ENCODE measurements around the gene OOEP.

The OOEP gene

DNA sequence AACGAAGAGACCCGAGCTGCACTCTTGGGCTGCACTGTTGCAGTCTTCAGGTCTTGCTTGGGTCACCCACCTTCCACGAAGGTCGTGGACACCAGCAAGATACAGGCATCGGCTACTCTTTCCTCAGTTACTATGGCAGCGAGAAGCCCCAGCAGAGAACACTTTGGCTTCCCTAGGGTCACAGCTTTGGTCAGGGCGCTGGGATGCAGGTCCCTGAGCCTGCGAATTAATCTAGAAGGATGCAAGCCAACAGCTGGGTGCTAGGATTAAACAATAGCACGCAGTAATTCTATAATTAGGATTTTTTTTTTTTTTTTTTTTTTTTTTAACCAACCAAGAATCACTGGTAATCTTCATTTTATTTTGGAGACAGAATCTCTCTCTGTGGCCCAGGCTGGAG lies 5.1 kb downstream of the OOEP start:
- DNase-seq (ENCODE audit: extremely low read depth, low read depth), result no peak
- TF ChIP-seq, protein P1, sequence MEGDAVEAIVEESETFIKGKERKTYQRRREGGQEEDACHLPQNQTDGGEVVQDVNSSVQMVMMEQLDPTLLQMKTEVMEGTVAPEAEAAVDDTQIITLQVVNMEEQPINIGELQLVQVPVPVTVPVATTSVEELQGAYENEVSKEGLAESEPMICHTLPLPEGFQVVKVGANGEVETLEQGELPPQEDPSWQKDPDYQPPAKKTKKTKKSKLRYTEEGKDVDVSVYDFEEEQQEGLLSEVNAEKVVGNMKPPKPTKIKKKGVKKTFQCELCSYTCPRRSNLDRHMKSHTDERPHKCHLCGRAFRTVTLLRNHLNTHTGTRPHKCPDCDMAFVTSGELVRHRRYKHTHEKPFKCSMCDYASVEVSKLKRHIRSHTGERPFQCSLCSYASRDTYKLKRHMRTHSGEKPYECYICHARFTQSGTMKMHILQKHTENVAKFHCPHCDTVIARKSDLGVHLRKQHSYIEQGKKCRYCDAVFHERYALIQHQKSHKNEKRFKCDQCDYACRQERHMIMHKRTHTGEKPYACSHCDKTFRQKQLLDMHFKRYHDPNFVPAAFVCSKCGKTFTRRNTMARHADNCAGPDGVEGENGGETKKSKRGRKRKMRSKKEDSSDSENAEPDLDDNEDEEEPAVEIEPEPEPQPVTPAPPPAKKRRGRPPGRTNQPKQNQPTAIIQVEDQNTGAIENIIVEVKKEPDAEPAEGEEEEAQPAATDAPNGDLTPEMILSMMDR (IDR thresholded peaks at IDR 0.05; ENCODE audit: low read depth, low read length), result no peak

DNA sequence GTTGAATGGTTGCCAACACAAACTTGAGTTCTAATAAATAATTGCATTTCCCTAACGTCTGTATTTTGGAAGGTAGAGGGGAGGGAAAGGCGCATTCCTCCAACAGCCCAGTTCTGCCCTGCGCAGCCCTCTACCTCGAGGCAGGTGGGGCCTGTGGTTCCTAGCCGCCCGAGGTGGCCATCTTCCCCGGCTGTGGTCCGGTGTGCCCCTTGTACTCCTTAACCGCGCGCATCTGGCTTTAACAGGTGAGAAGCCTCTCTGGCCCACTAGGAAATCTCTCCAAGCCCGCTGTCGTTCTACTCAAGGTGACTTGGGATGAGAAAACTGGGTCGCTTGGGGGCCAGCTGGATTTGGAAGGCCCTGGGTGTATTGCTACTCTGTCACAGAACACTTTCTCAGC lies 5.6 kb downstream of the OOEP start:
- DNase-seq (ENCODE audit: extremely low read depth, low read depth), result no peak
- TF ChIP-seq, protein P1 (IDR thresholded peaks at IDR 0.05; ENCODE audit: low read depth, low read length), result no peak

DNA sequence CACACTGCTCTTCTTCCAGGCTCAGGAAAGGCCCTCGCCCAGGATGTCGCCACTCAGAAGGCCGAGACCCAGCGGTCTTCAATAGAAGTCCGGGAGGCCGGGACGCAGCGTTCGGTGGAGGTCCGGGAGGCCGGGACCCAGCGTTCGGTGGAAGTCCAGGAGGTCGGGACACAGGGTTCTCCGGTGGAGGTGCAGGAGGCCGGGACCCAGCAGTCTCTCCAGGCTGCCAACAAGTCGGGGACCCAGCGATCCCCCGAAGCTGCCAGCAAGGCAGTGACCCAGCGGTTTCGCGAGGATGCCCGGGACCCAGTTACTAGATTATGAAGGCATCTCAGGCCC lies 6.2 kb downstream of the OOEP start:
- TF ChIP-seq, protein P1 (IDR thresholded peaks at IDR 0.05; ENCODE audit: low read depth, low read length), result no peak
- DNase-seq (ENCODE audit: extremely low read depth, low read depth), result no peak

DNA sequence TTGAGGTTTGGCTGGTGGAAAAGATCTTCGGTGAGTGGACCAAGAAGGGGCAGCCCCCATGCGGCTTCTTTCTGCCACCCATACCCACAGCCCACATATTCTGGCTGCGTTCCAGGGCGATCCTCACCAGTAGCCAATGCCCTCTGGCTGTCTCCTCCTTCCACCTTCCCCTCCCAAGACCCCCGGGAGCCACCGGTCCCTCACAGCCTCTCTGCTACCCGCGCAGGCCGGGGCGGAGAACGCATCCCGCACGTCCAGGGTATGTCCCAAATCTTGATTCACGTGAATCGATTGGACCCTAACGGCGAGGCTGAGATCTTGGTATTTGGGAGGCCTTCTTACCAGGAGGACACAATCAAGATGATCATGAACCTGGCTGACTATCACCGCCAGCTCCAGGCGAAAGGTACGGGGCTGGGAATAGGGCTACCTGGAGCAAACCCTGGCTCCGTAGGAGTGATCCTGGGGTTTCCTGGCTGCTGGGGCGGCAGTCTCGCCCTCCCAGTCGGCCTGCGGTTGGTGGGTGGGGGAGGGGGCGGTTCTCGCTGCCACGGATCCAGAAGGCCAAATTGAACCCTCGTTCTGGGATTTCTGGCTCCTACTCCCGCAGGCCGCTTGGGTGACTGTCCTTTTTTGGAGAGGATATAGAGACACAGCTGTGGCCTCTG lies 6.7 kb downstream of the OOEP start:
- TF ChIP-seq, protein P1 (IDR thresholded peaks at IDR 0.05; ENCODE audit: low read depth, low read length), result no peak
- DNase-seq (ENCODE audit: extremely low read depth, low read depth), result no peak

DNA sequence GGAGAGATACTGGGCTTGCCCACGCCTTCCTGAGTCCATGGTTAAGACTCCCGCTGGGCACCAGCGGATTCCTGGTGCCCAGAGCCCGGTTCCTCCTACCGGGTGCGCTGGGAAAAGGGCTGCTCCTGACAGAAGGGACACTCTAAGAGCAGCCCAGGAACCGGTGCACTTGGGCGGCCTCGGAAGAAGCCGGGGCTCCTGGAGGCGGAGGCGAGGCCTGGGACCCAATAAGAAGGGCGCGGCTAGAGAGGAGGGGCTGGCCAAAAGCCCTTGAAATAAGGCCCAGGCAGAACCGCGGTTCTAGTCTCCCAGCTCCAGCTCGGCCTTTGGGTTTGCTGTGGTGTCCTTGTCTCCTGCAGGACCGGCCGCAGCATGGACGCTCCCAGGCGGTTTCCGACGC lies 7.3 kb downstream of the OOEP start, which contains the start of gene KHDC3L:
KHDC3L (plus strand) TSS at position 301 of the 400 bp plus-strand sequence; CDS start at position 373, 72 bp downstream.
- TF ChIP-seq, protein P1 (IDR thresholded peaks at IDR 0.05; ENCODE audit: low read depth, low read length), result no peak
- no peak for DNase-seq (ENCODE audit: extremely low read depth, low read depth)

DNA sequence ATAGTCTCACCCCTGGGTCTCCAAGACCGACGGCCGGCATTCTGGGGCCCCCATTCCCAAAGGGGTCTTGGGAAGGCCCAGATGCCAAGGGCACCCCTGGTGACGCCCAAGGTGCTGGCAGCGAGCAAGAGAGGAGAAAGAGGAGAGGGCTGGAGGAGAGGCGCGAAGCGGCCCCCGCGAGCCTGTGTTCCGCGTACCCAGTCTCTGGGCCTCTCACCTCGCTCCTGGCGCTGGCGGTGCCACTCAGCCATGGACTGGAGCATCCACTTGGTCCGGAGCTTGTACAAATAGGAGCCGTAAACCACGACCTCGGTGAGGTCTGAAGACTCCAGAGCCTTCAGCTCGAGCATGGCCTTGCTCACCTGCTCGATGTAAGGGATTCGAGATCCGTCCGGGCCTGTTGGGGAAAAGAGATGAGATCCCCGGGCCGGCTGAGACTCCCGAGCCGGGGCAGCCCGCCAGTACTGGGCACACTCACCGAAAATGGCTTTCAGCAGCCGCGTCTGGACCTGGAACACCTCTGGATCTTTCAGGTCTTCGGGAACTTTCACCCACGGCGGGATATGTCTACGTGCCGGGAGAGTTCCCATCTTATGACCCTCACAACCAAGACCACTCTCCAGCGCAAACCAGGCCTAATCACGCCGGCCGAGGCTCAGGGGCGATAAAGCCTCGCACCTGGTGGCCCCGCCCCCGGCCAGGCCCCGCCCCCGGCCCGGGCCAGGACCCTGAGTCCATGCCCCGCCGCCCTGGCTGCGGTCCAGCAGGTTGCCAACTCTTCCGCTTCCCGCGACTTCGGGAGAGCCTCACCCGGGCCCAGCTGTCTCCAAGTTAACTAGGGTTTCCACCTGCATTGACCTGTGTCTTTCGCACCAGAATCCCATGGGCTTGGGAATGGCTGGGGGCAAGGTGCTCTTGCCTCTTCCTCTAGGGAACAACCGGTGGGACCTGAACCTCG lies 15.8 kb downstream of the OOEP start, which contains the start of gene DPPA5:
DPPA5 (minus strand) TSS at position 641 of the 958 bp plus-strand sequence; CDS start at position 590, 51 bp downstream.
- TF ChIP-seq, protein P1 (IDR thresholded peaks at IDR 0.05; ENCODE audit: low read depth, low read length), result no peak
- no peak for DNase-seq (ENCODE audit: extremely low read depth, low read depth)

DNA sequence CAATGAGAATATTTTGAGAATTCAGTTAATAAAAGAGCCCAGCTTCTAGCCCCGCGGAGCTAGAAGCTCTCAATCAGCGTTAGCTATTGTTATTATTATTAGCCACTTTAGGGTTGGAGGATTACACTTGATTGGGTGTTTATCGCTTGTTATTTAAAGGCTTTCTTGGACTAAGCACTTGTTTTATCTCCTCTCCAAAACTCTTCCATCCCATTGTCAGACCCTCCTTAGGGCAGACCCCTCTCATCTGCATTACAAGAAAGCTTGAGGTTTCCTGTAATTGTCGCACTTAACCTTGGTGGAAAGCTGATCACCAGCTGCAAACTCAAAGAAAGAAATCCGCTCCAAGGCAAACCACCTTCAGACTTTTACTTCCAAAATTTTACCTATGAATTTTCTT lies 20.4 kb downstream of the OOEP start:
- TF ChIP-seq, protein P1 (IDR thresholded peaks at IDR 0.05; ENCODE audit: low read depth, low read length), result no peak

More for the DNA sequence above, 20.4 kb downstream of the OOEP start:
- DNase-seq (ENCODE audit: extremely low read depth, low read depth), result no peak

Data from AG09319 (cell line).